Umbilical cord (tissue), 2 donors: Measurements from ENCODE around the gene ADRA1B. TPM values are rescaled to one million over a fixed set of nuclear protein-coding genes. Genes with fewer than 3 reads are reported as not detected.

Experiments
- DNase-seq: peaks from one replicate; pipeline ENCODE4 v3.0.0-alpha.2; 2015; ENCODE audit warnings: low spot score
- total RNA-seq: library from RNA; depleted of rRNA; stranded (reverse); fragments of >200 nt; gene quantifications from one replicate; pipeline ENCODE4 v1.2.3, GENCODE V29; 2014; ENCODE audit warnings: low replicate concordance; ENCODE audit not compliant: insufficient read depth

ADRA1B gene
- total RNA-seq, 1 donor from 2014 or later: 0.48 TPM

DNA sequence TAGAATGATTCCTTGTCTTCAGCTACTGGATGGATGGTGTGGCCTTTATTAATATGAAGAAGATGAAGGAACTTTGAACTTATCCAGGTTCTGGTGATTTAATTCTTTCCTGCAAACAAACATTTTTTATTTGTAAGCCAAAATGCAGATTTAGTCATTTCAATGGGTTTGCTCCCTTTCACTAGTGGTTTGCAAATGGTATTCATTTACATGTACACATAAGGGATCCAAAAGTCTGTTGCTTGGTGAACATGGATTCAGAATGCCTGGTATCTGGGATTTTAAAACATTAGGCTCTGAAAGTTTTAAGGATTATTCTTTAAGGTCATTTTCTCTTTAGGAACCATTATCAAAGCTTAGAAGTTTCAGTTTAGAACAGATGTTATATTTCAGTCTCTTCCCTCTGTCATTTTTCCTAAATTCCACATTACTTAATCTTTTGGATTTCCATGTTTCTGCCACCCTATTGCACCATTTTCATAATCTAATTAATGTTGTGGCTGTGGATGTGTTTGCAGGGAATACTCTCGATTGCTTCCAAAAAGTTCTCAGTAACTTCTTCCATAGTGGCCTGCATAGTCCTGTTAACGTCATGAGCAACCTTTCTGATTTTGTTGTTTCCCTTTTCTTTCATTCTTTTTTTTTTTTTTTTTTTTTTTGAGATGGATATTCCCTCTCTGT, 102.8 kb downstream of the ADRA1B start:
- DNase-seq: no peak

DNA sequence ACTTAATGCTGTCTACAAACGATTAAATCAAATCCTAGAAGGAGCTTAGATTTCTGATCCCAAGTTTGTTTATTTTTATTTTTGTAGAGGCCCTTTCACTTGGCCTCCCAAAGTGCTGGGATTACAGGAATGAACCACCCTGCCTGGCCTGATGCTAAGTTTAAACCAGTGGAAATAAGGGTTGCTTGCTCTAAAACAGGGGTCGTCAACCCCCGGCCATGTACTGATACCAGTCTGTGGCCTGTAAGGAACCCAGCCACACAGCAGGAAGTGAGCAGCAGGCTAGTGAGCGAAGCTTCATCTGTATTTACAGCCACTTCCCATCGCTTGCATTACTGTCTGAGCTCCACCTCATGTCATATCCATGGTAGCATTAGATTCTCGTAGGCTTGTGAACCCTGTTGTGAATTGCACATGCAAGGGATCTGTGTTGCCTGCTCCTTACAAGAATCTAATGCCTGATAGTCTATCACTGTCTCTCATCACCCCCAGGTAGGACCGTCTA, 104.0 kb downstream of the ADRA1B start:
- no peak for DNase-seq

DNA sequence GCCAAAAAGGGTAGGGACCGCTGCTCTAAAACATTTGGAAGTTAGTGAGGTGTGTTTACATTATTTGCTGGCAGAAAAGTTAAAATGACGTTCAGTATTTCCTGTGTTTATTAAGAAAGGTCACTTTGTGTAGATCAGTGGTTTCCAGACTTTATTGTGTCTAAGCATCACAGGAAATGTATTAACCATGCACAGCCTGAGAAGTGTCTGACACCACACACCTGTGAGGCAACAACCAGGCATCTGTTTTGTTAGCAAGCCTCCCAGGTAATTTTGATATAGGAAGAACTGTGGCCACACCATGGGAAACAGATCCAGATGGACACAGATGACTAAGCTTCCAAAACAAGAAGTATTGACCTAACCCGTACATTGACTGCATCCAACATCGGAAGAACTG, 104.7 kb downstream of the ADRA1B start:
- DNase-seq: no peak

DNA sequence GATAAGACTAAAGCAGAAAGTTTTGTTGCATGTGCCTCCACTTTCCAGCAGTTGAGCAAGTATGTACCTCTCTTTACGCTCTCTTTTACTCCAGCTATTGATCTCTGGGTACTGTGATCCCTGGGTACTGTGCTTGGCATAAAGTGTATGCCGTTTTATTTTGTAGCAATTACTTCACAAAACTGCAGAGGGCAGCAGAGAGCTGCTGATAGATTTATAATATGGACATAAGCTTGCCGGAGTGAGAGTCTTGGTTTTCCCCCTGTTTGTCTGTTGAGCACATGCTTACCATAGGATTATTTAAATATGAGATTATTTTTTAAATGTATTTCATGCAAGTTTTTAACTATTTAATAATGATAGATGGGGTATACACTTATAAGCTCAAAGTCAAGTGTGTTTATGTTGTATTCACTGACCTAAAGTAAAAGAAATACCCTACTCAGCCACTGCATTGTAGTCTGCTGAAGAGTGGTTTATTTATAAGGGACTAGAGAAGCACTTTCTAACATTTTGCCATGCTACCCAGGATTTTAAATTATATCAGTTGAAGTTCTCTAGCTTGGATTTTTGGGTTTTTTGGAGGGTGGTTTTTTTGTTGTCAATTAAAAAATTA, 105.7 kb downstream of the ADRA1B start:
- peak; percentile 78 for DNase-seq

Other genes starting within 250 kb of the ADRA1B start
- 35.4 TPM for gene TTC1, start 92.7 kb downstream of the ADRA1B start, total RNA-seq
- gene PWWP2A, start 203.0 kb downstream of the ADRA1B start, total RNA-seq: 36.1 TPM